SK-N-MC (cell line): ENCODE data around the gene TXNRD2.

Experiments used
- EZH2 ChIP-seq: fragments of 200-600 bp; sonication (generic); IDR thresholded peaks from one replicate; pipeline ENCODE4 v1.6.1; 2017; ENCODE audit warnings: antibody characterized with exemption
- POLR2AphosphoS5 ChIP-seq: IDR thresholded peaks from 2 replicates; pipeline ENCODE4 v1.6.1; 2012; ENCODE audit warnings: mild to moderate bottlenecking, low read depth, low read length, borderline replicate concordance

DNA sequence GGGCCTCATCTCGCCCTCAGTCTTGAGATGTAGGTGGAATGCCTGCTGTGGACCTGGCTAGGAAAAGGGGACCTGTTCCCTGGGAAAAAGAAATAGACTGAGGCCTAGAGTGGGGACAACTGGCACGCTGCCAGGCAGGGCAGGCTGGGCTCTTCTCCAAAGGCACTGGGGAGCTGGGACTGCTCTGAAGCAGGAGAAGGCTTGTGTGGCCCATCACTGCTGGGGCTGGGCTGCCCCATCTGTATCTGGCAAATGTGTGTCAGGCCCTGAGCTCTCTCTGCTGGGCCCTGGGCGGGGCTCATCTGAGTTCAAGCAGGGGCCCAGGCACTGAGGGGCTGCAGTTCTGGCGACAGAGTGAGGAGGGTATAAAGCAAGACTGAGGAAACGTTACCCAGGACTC is 42.1 kb upstream of the TXNRD2 start:
- no peak for TF ChIP-seq POLR2AphosphoS5
- no peak for TF ChIP-seq EZH2
